NCI-H2196 treated with DMSO at 0.1 percent for 48 hours (cell line): ENCODE results near the gene SCUBE2.

Source experiments
- DNase-seq: peaks from one replicate; lab custom pipeline; 2025; ENCODE audit not compliant: unreplicated experiment; lab: John Stamatoyannopoulos, UW

SCUBE2 gene

GRCh38 chr11:8971924-8972316 lies 119.5 kb downstream of the SCUBE2 start:
- no peak for DNase-seq

GRCh38 chr11:8971196-8971923 lies 120.0 kb downstream of the SCUBE2 start:
- no peak for DNase-seq
